Gastroesophageal sphincter (tissue), 3 donors: ENCODE measurements around the gene QPCTL.

Source experiments
- CTCF ChIP-seq, 4 experiments: fragments of 200-600 bp in 2 of 4; fragments of 450-650 bp in 2 of 4; sonication (generic) in 1 of 4; IDR thresholded peaks; one replicate each; pipeline ENCODE4 v1.5.1; 2017 to 2019; ENCODE audit warnings: antibody characterized with exemption in 4 of 4, mild to moderate bottlenecking in 2 of 4, moderate library complexity in 2 of 4
- POLR2A ChIP-seq, 2 donors: fragments of 450-650 bp; IDR thresholded peaks; one replicate each; pipeline ENCODE4 v1.6.1; 2017; ENCODE audit warnings: antibody characterized with exemption in 2 of 2, mild to moderate bottlenecking in 2 of 2, moderate library complexity in 1 of 2
- POLR2AphosphoS5 ChIP-seq: sonication (generic); formaldehyde crosslinking; IDR thresholded peaks from one replicate; pipeline ENCODE4 v1.6.1; 2017; ENCODE audit warnings: antibody characterized with exemption

- TF ChIP-seq POLR2AphosphoS5 = no peak
- TF ChIP-seq CTCF (IDR thresholded peaks at IDR 0.05) = no peak
- no peak for TF ChIP-seq POLR2A (IDR thresholded peaks at IDR 0.05)
Observed at GRCh38 chr19:45687599-45687998, 4.9 kb upstream of the QPCTL start.
